ENCODE results near the gene BTRC. TPM values are rescaled to one million over a fixed set of nuclear protein-coding genes. Genes with fewer than 3 reads are reported as not detected.

Gene BTRC
- polyA plus RNA-seq, 2 of the 4 experiments (the other 2 are of a cell fraction): 8.0 to 23.1 TPM

GRCh38 chr10:101476383-101476782 lies 122.4 kb downstream of the BTRC start (continued):
- no peak for TF ChIP-seq ELK1 (IDR thresholded peaks at IDR 0.05; ENCODE audit: low read depth, low read length)
- TF ChIP-seq GATA3 (IDR thresholded peaks at IDR 0.05; ENCODE audit: borderline replicate concordance): no peak
- TF ChIP-seq POLR2AphosphoS2 (conservative IDR thresholded peaks at IDR 0.05; ENCODE audit: low read length): no peak
- no peak for TF ChIP-seq CHD4 (IDR thresholded peaks at IDR 0.05; ENCODE audit: borderline replicate concordance)

- H3K4me3 ChIP-seq: no peak overlapping the region
- TF ChIP-seq ZNF302 (CRISPR knock-in tag; IDR thresholded peaks at IDR 0.05): no peak
- no peak for TF ChIP-seq NPAS2 (CRISPR knock-in tag; IDR thresholded peaks at IDR 0.05; ENCODE audit: borderline replicate concordance)
- no peak for TF ChIP-seq MYC (IDR thresholded peaks at IDR 0.05; ENCODE audit: borderline replicate concordance, low read length)
- TF ChIP-seq CBX8 (IDR thresholded peaks at IDR 0.05): no peak
- no peak for TF ChIP-seq MAZ (IDR thresholded peaks at IDR 0.05; ENCODE audit: borderline replicate concordance, low read depth, low read length)
- no peak for TF ChIP-seq TP53 (CRISPR knock-in tag; IDR thresholded peaks at IDR 0.05)
- no peak for TF ChIP-seq JUNB (IDR thresholded peaks at IDR 0.05)
- no peak for TF ChIP-seq CEBPB (IDR thresholded peaks at IDR 0.05)
- no peak for TF ChIP-seq CHD4 (IDR thresholded peaks at IDR 0.05; ENCODE audit: borderline replicate concordance)
- no peak for TF ChIP-seq HOXA7 (CRISPR knock-in tag; IDR thresholded peaks at IDR 0.05)
- TF ChIP-seq KDM1A (IDR thresholded peaks at IDR 0.05; ENCODE audit: low read depth): no peak
- no peak for TF ChIP-seq CBX2 (IDR thresholded peaks at IDR 0.05; ENCODE audit: borderline replicate concordance, low read depth)
- no peak for TF ChIP-seq NFE2L2 (conservative IDR thresholded peaks at IDR 0.05; ENCODE audit: low read length)
- no peak for TF ChIP-seq POLR2AphosphoS2 (conservative IDR thresholded peaks at IDR 0.05; ENCODE audit: low read length)
- TF ChIP-seq E2F6 (IDR thresholded peaks at IDR 0.05; ENCODE audit: borderline replicate concordance, low read depth): no peak
- TF ChIP-seq SMC3 (IDR thresholded peaks at IDR 0.05): no peak
- no peaks in the 10 kb centered on the region for H3K4me1 ChIP-seq
- ChIA-PET POLR2A (no interaction called here), CTCF (interaction anchor here (0.7 to 2.9 kb wide), 4 partner anchors 12 to 265 kb away, joined by 3 to 31 read pairs (median 4); no protein-coding TSS in a partner anchor)
- H3K4me2 ChIP-seq: no peak overlapping the region
- DNase-seq (ENCODE audit: low read depth in 1 of 2, low spot score in 1 of 2) (no peak), ATAC-seq (no peak), FAIRE-seq (no peak)
- no peaks in the 10 kb centered on the region for H3K9me3 ChIP-seq
- WGBS (ENCODE audit: missing lambda C conversion rate): 81% methylated on average over 1 of the region's 1 CpG
- H3K27ac ChIP-seq: no peak overlapping the region
Observed at GRCh38 chr10:101478956-101479355, 125.0 kb downstream of the BTRC start.

- no peak for DNase-seq (ENCODE audit: low read depth in 1 of 2, low spot score in 1 of 2)
- ATAC-seq: no peak
- Histone ChIP-seq H3K27ac (no peak overlapping the region), H3K4me2 (no peak overlapping the region), H3K4me3 (no peak overlapping the region), H3K9me3 (no peaks in the 10 kb centered on the region), H3K4me1 (no peaks in the 10 kb centered on the region)
- TF ChIP-seq NFE2L2 (conservative IDR thresholded peaks at IDR 0.05; ENCODE audit: low read length) (no peak), HDAC2 (IDR thresholded peaks at IDR 0.05) (no peak), JUN (IDR thresholded peaks at IDR 0.05) (no peak), MAFK (IDR thresholded peaks at IDR 0.05; ENCODE audit: partially characterized antibody) (no peak), TFCP2L1 (CRISPR knock-in tag; IDR thresholded peaks at IDR 0.05) (no peak), MAX (IDR thresholded peaks at IDR 0.05) (no peak), RFX5 (IDR thresholded peaks at IDR 0.05) (no peak), RCOR1 (IDR thresholded peaks at IDR 0.05; ENCODE audit: low read depth, low read length) (no peak), PBX3 (IDR thresholded peaks at IDR 0.05) (no peak), ESRRA (IDR thresholded peaks at IDR 0.05; ENCODE audit: borderline replicate concordance, low read length) (no peak), CBX8 (IDR thresholded peaks at IDR 0.05) (no peak)
- ChIA-PET CTCF (interaction anchor here (1.5 to 3.4 kb wide), 2 partner anchors 14 kb away, joined by 5 to 16 read pairs; no protein-coding TSS in a partner anchor), POLR2A (no interaction called here)
- FAIRE-seq: no peak
Observed at GRCh38 chr10:101481256-101481655, 127.3 kb downstream of the BTRC start.

All from A549 (cell line).